AG09319 (cell line): ENCODE data around the gene PLPPR2.

Source experiments
- DNase-seq: peaks from one replicate; pipeline ENCODE4 v3.0.0-alpha.2; 2010; ENCODE audit warnings: low read depth; ENCODE audit errors: extremely low read depth
- CTCF ChIP-seq: IDR thresholded peaks from 2 replicates; pipeline ENCODE4 v1.5.1; 2011; ENCODE audit warnings: low read depth, mild to moderate bottlenecking, inconsistent platforms, low read length, moderate library complexity

The PLPPR2 gene

DNA sequence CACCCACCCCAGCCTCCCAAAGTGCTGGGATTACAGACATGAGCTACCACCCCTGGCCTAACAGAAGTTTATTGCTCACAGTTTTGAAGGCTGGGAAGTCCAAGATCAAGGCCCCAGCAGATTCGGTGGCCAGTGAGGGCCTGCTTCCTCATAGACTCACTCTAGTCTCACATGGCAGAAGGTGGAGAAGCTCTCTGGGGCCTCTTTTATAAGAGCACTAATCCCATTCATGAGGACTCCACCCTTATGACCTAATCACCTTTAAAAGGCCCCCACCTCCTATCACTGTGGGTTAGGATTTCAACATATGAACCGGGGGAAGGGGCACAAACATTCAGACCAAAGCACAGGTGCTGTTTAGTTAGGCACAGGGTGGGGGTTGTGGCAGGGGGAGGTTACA, 12.3 kb downstream of the PLPPR2 start:
- no peak for TF ChIP-seq CTCF
- DNase-seq: no peak

GRCh38 chr19:11370744-11371143, 15.5 kb downstream of the PLPPR2 start:
- no peak for TF ChIP-seq CTCF
- DNase-seq: no peak

DNA sequence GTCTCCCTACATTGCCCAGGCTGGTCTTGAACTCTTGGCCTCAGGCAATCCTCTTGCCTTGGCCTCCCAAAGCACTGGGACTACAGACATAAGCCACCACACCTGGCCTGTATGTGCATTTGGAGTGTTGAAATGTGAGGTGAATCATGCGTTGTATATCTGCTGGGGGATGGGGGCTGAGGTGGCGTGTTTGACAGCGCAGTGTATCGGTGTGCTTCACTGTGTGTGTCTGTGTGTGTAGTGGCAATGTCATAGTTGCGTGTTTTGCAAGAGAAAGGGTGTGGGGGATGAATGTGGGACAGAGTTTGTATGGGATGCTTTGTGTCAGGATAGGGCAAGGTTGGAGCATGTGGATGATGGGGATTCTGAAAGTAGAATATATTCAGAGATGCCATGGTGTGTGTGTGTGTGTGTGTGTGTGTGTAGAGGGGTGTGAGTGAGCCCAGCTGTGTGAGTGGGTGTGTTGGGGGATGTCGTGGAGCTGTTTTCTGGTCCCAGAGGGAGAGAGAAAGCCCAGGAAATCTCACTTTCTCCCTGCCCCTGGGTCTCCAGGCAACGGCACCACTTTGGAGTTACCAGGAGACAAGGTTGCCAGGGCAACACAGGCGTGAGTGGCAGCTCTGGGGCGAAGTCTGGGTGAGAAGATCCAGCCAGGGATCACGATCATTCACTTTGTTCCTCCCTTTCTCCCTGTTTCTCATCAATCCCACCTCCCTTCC, 18.1 kb downstream of the PLPPR2 start:
- TF ChIP-seq CTCF: no peak
- no peak for DNase-seq

DNA sequence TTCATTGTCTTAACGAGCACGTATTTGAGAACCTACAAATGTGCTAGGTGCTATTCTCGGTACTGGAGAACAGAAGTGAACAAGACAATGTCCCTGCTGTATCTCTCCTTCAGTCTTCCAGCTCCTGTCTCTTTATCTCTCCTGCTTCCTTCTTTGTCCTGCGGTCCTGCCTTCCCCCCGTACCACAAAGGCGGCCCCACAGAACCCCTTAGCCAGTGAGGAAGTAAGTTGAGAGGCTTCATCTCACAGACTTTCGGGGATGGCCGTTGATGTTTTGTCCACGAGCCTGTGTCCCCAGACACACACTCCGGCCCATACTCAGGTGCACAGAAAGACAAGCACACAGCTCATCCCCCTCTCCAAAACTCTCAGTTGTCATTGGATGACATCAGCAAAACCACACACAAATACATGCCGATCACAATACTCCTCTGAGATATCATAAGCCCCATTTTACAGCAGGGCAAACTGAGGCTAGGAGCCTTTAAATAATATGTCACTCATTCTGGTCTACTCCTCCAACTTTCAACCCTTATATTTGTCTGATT, 18.7 kb downstream of the PLPPR2 start:
- no peak for DNase-seq
- no peak for TF ChIP-seq CTCF

- peak; percentile 99 for DNase-seq
- TF ChIP-seq CTCF: no peak
These were observed 19.4 kb downstream of the PLPPR2 start, which contains the start of gene SWSAP1 for GRCh38 chr19:11374433-11375142. Gene SWSAP1, plus strand, starts transcription at chr19:11374666. Its CDS starts 15 bp downstream, at chr19:11374681.

DNA sequence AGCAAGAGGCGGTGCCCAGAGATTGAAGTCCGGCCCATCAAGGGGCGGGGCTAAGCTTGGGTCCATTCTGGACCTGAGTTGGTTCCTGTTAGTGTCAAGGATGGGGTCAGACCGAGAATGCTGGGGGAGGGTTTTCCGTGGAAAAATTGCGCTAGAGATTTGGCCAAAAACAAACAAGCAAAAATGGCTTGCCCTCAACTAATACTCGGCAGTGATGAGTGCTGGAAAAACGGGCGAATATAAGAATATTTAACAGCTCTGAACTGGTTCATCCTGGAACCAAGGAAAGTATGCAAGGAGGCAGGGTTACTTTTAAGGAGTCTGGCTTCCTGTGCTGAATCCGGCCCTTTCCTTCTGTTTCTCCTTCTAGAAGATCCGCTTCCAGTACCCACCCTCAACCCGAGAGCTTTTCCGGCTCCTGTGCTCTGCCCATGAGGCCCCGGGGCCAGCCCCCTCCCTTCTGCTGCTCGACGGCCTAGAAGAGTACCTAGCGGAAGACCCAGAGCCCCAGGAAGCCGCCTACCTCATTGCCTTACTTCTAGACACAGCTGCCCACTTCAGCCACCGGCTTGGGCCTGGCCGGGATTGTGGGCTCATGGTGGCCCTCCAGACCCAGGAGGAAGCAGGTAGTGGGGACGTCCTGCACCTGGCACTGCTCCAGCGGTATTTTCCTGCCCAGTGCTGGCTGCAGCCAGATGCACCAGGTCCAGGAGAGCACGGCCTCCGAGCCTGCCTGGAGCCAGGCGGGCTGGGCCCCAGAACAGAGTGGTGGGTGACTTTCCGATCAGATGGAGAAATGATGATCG, 20.1 kb downstream of the PLPPR2 start:
- no peak for DNase-seq
- TF ChIP-seq CTCF: no peak
